ENCODE results near the gene SSH2. TPM values are rescaled to one million over a fixed set of nuclear protein-coding genes. Genes with fewer than 3 reads are reported as not detected.

SSH2 gene
- total RNA-seq, 1 experiment from 2014 or later = 14.6 TPM

- no peak overlapping the region for H3K4ac ChIP-seq (ENCODE audit: low read depth, low read length)
- H3K23me2 ChIP-seq (ENCODE audit: insufficient read length, low read depth, low read length, poor library complexity, severe bottlenecking) = no peaks in the 10 kb centered on the region
- no peak overlapping the region for H2AK5ac ChIP-seq (ENCODE audit: insufficient read length, low read length)
- DNase-seq = no peak
- H3K79me1 ChIP-seq (ENCODE audit: insufficient read depth, low read depth, low read length, poor library complexity, severe bottlenecking) = no peaks in the 10 kb centered on the region
- Mint-ChIP-seq H3K27me3 (ENCODE audit: low read depth) (no peaks in the 10 kb centered on the region), H3K4me3 (no peak overlapping the region), H3K27ac (no peak overlapping the region), H3K4me1 (peaks cover 6 to 8% of the 10 kb centered on the region in 2 experiments), H3K36me3 (ENCODE audit: insufficient read depth in 1 of 3, low read depth in 3 of 3) (no peaks in the 10 kb centered on the region), H3K9me3 (no peaks in the 10 kb centered on the region)
- H3T11ph ChIP-seq (ENCODE audit: low read length) = no peak overlapping the region
- H2BK120ac ChIP-seq (ENCODE audit: low read depth, low read length, poor library complexity, severe bottlenecking) = no peak overlapping the region
- no peak overlapping the region for H3K9ac ChIP-seq (ENCODE audit: extremely low read depth, insufficient read length, low read length)
- no peak overlapping the region for H2BK15ac ChIP-seq (ENCODE audit: low read depth, low read length)
- no peak overlapping the region for H3K23ac ChIP-seq (ENCODE audit: insufficient read length, low read depth, low read length)
- H2BK12ac ChIP-seq (ENCODE audit: insufficient read length, low read depth, low read length) = no peak overlapping the region
- no peak overlapping the region for H4K8ac ChIP-seq (replicated peaks; ENCODE audit: insufficient read length, low read depth, low read length)
- no peaks in the 10 kb centered on the region for H3K27me3 ChIP-seq (ENCODE audit: insufficient read depth, low read length)
- TF ChIP-seq CTCF (conservative IDR thresholded peaks at IDR 0.05) = no peak
- H3K56ac ChIP-seq (ENCODE audit: insufficient read length, low read depth, low read length) = no peak overlapping the region
- no peak overlapping the region for H3K27ac ChIP-seq (ENCODE audit: insufficient read length, low read depth, low read length)
- no peak overlapping the region for H4K91ac ChIP-seq (ENCODE audit: insufficient read length, low read depth, low read length)
- H3K79me2 ChIP-seq (ENCODE audit: insufficient read depth, low read length) = no peaks in the 10 kb centered on the region
- no peaks in the 10 kb centered on the region for H4K20me1 ChIP-seq (ENCODE audit: control insufficient read depth, insufficient read depth, insufficient read length)
- no peaks in the 10 kb centered on the region for H3K9me3 ChIP-seq (ENCODE audit: control insufficient read depth, low read depth, low read length)
- H3K4me1 ChIP-seq (ENCODE audit: insufficient read depth, low read length) = peaks cover 3% of the 10 kb centered on the region; the same call in 1 of the 2 replicates
- no peak overlapping the region for H3K18ac ChIP-seq (ENCODE audit: insufficient read length, low read depth, low read length)
- H2BK20ac ChIP-seq (ENCODE audit: low read depth, low read length, poor library complexity, severe bottlenecking) = no peak overlapping the region
- no peak overlapping the region for H2AFZ ChIP-seq (ENCODE audit: low read length)
- no peak overlapping the region for H3K14ac ChIP-seq (ENCODE audit: insufficient read depth, low read length)
- H3K4me2 ChIP-seq (ENCODE audit: insufficient read depth, insufficient read length, low read length) = no peak overlapping the region
- no peak overlapping the region for H4K5ac ChIP-seq (ENCODE audit: insufficient read length, low read depth, low read length)
- H2BK5ac ChIP-seq (ENCODE audit: insufficient read length, low read length) = no peak overlapping the region
- no CpG with 5 or more reads among the region's 1 CpG for WGBS (ENCODE audit: extremely low coverage, insufficient read length, low lambda C conversion rate)
Observed at GRCh38 chr17:29833801-29834200, 96.2 kb downstream of the SSH2 start.

All from H9 (cell line).